Hepatic stellate cell (primary cell): ENCODE data around the gene C3orf52.

Experiments used
- DNase-seq: peaks from one replicate; pipeline ENCODE4 v3.0.0; 2011; ENCODE audit warnings: low spot score

The C3orf52 gene

GRCh38 chr3:112136959-112137693 lies 50.9 kb downstream of the C3orf52 start:
- DNase-seq = no peak

GRCh38 chr3:112137781-112138180 lies 51.6 kb downstream of the C3orf52 start:
- no peak for DNase-seq

- no peak for DNase-seq
These were observed 52.2 kb downstream of the C3orf52 start for GRCh38 chr3:112138219-112138969.

- DNase-seq = no peak
These were observed 54.4 kb downstream of the C3orf52 start for GRCh38 chr3:112140584-112140983.

GRCh38 chr3:112141293-112141692 lies 55.1 kb downstream of the C3orf52 start:
- no peak for DNase-seq

- DNase-seq = no peak
These were observed 57.1 kb downstream of the C3orf52 start for GRCh38 chr3:112143251-112143650.

- no peak for DNase-seq
These were observed 57.5 kb downstream of the C3orf52 start for GRCh38 chr3:112143689-112144088.

GRCh38 chr3:112149136-112149535 lies 62.9 kb downstream of the C3orf52 start:
- DNase-seq = no peak

- no peak for DNase-seq
These were observed 81.6 kb downstream of the C3orf52 start for GRCh38 chr3:112167758-112168157.
